COLO668 (cell line): Measurements from ENCODE around the gene SV2B.
"Not testable (repeated sequence)": the region's sequence is repeated elsewhere in the genome, so short reads cannot be mapped to it uniquely, and the experiment has no call there.

Experiments
- DNase-seq: peaks from one replicate; lab custom pipeline; 2025; ENCODE audit not compliant: unreplicated experiment; lab: John Stamatoyannopoulos, UW

The SV2B gene

GRCh38 chr15:91304210-91304609 lies 204.2 kb downstream of the SV2B start:
- DNase-seq, result no peak

GRCh38 chr15:91304786-91305185 lies 204.7 kb downstream of the SV2B start:
- DNase-seq, result no peak

GRCh38 chr15:91306144-91306543 lies 206.1 kb downstream of the SV2B start:
- DNase-seq, result no peak

GRCh38 chr15:91307601-91308000 lies 207.5 kb downstream of the SV2B start:
- no peak for DNase-seq

- DNase-seq, result no peak
These were observed 208.1 kb downstream of the SV2B start for GRCh38 chr15:91308199-91308598.

GRCh38 chr15:91308855-91309254 lies 208.8 kb downstream of the SV2B start:
- DNase-seq, result no peak

- no peak for DNase-seq
These were observed 211.9 kb downstream of the SV2B start for GRCh38 chr15:91311986-91312385.

GRCh38 chr15:91316126-91316525 lies 216.1 kb downstream of the SV2B start:
- no peak for DNase-seq

GRCh38 chr15:91318516-91318915 lies 218.5 kb downstream of the SV2B start:
- no peak for DNase-seq

GRCh38 chr15:91318931-91319330 lies 218.9 kb downstream of the SV2B start:
- DNase-seq, result no peak

- DNase-seq, result no peak
These were observed 219.5 kb downstream of the SV2B start for GRCh38 chr15:91319371-91320059.

GRCh38 chr15:91320101-91320500 lies 220.0 kb downstream of the SV2B start:
- DNase-seq, result no peak

GRCh38 chr15:91329914-91330313 lies 229.9 kb downstream of the SV2B start:
- no peak for DNase-seq

GRCh38 chr15:91331581-91331980 lies 231.5 kb downstream of the SV2B start:
- no peak for DNase-seq

- no peak for DNase-seq
These were observed 235.6 kb downstream of the SV2B start for GRCh38 chr15:91335702-91336101.

- DNase-seq, result no peak
These were observed 236.6 kb downstream of the SV2B start for GRCh38 chr15:91336687-91337086.

- DNase-seq, result no peak
These were observed 238.7 kb downstream of the SV2B start for GRCh38 chr15:91338766-91339165.

GRCh38 chr15:91342097-91342496 lies 242.0 kb downstream of the SV2B start:
- DNase-seq, result no peak

- DNase-seq, result not testable (repeated sequence)
These were observed 244.9 kb downstream of the SV2B start for GRCh38 chr15:91344912-91345311.

- no peak for DNase-seq
These were observed 245.7 kb downstream of the SV2B start for GRCh38 chr15:91345736-91346135.

- DNase-seq, result no peak
These were observed 246.2 kb downstream of the SV2B start for GRCh38 chr15:91346259-91346658.

- no peak for DNase-seq
These were observed 248.9 kb downstream of the SV2B start for GRCh38 chr15:91348752-91349500.
